Measurements from ENCODE around the gene SMO.

The SMO gene

GRCh38 chr7:129188372-129188891 lies at the start of gene SMO:
Gene SMO, plus strand, starts transcription at chr7:129188633. Its CDS starts 519 bp downstream, at chr7:129189152.
- no peak for DNase-seq

GRCh38 chr7:129143724-129144094 lies 44.7 kb upstream of the SMO start:
- DNase-seq: no peak

- no peak for DNase-seq
Measured at GRCh38 chr7:129144095-129144833, 44.2 kb upstream of the SMO start, which contains the start of gene TSPAN33. Gene TSPAN33, plus strand, starts transcription at chr7:129144707. Its CDS starts 274 bp downstream, at chr7:129144981.

GRCh38 chr7:129144834-129145668 lies 43.4 kb upstream of the SMO start:
- DNase-seq: no peak

- no peak for DNase-seq
Measured at GRCh38 chr7:129146237-129146979, 42.0 kb upstream of the SMO start.

GRCh38 chr7:129147731-129148130 lies 40.7 kb upstream of the SMO start:
- DNase-seq: no peak

GRCh38 chr7:129149511-129149910 lies 38.9 kb upstream of the SMO start:
- no peak for DNase-seq

GRCh38 chr7:129150199-129150996 lies 38.0 kb upstream of the SMO start:
- no peak for DNase-seq

- no peak for DNase-seq
Measured at GRCh38 chr7:129157651-129158050, 30.8 kb upstream of the SMO start.

- no peak for DNase-seq
Measured at GRCh38 chr7:129159539-129159938, 28.9 kb upstream of the SMO start.

- no peak for DNase-seq
Measured at GRCh38 chr7:129160161-129160905, 28.1 kb upstream of the SMO start.

- DNase-seq: no peak
Measured at GRCh38 chr7:129161524-129162225, 26.8 kb upstream of the SMO start.

GRCh38 chr7:129162732-129163131 lies 25.7 kb upstream of the SMO start:
- DNase-seq: no peak

- DNase-seq: no peak
Measured at GRCh38 chr7:129163875-129164544, 24.4 kb upstream of the SMO start.

- DNase-seq: no peak
Measured at GRCh38 chr7:129166745-129167144, 21.7 kb upstream of the SMO start.

GRCh38 chr7:129167817-129168216 lies 20.6 kb upstream of the SMO start:
- no peak for DNase-seq

- no peak for DNase-seq
Measured at GRCh38 chr7:129168231-129169021, 20.0 kb upstream of the SMO start.

- DNase-seq: no peak
Measured at GRCh38 chr7:129169171-129169671, 19.2 kb upstream of the SMO start.

All from cortex of kidney (tissue), 1 donor.